CMK (cell line): ENCODE measurements around the gene CEP57L1.
"Not testable (repeated sequence)": the region's sequence is repeated elsewhere in the genome, so short reads cannot be mapped to it uniquely, and the experiment has no call there.

Experiments
- DNase-seq: peaks from one replicate; pipeline ENCODE4 v3.0.0-alpha.2; 2010; ENCODE audit warnings: low read depth

CEP57L1 gene

GRCh38 chr6:109074133-109074415, 21.2 kb upstream of the CEP57L1 start:
- no peak for DNase-seq

GRCh38 chr6:109075934-109076333, 19.4 kb upstream of the CEP57L1 start:
- DNase-seq, result no peak

- DNase-seq, result no peak
These were observed 18.9 kb upstream of the CEP57L1 start for GRCh38 chr6:109076377-109076776.

GRCh38 chr6:109079981-109080380, 15.3 kb upstream of the CEP57L1 start:
- no peak for DNase-seq

GRCh38 chr6:109081026-109081425, 14.3 kb upstream of the CEP57L1 start:
- DNase-seq, result no peak

- no peak for DNase-seq
These were observed 13.7 kb upstream of the CEP57L1 start for GRCh38 chr6:109081516-109082187.

- no peak for DNase-seq
These were observed 13.1 kb upstream of the CEP57L1 start for GRCh38 chr6:109082188-109082577.

- DNase-seq, result no peak
These were observed 11.7 kb upstream of the CEP57L1 start for GRCh38 chr6:109083657-109084056.

- not testable (repeated sequence) for DNase-seq
These were observed 11.2 kb upstream of the CEP57L1 start for GRCh38 chr6:109084146-109084545.

- no peak for DNase-seq
These were observed 7.5 kb upstream of the CEP57L1 start for GRCh38 chr6:109087661-109088264.

GRCh38 chr6:109088995-109089394, 6.3 kb upstream of the CEP57L1 start:
- no peak for DNase-seq

- no peak for DNase-seq
These were observed 3.8 kb upstream of the CEP57L1 start for GRCh38 chr6:109091314-109092024.

- no peak for DNase-seq
These were observed 3.2 kb upstream of the CEP57L1 start for GRCh38 chr6:109092074-109092473.

GRCh38 chr6:109093732-109094415, 1.4 kb upstream of the CEP57L1 start:
- no peak for DNase-seq

- peak; percentile 66 for DNase-seq
These were observed 781 bp upstream of the CEP57L1 start, which contains the start of gene SESN1 for GRCh38 chr6:109094416-109095035. Gene SESN1, minus strand, starts transcription at chr6:109094846. Its CDS starts 773 bp downstream, at chr6:109094073.

GRCh38 chr6:109095835-109096084, 453 bp downstream of the CEP57L1 start:
- DNase-seq, result no peak

- DNase-seq, result no peak
These were observed 901 bp downstream of the CEP57L1 start for GRCh38 chr6:109096208-109096607.

- DNase-seq, result no peak
These were observed 2.4 kb downstream of the CEP57L1 start for GRCh38 chr6:109097661-109098060.

- no peak for DNase-seq
These were observed 7.5 kb downstream of the CEP57L1 start for GRCh38 chr6:109102762-109103161.

- DNase-seq, result no peak
These were observed 8.6 kb downstream of the CEP57L1 start for GRCh38 chr6:109103942-109104341.

- DNase-seq, result no peak
These were observed 9.2 kb downstream of the CEP57L1 start for GRCh38 chr6:109104512-109104911.

GRCh38 chr6:109105681-109106080, 10.4 kb downstream of the CEP57L1 start:
- DNase-seq, result no peak

GRCh38 chr6:109109663-109110062, 14.4 kb downstream of the CEP57L1 start:
- not testable (repeated sequence) for DNase-seq
